A549 treated with RU486 at 1 μM for 4 hours (cell line): ENCODE measurements around the gene CCDC34. TPM values are rescaled to one million over a fixed set of nuclear protein-coding genes. Genes with fewer than 3 reads are reported as not detected.

Source experiments
- total RNA-seq: library from RNA; stranded (reverse); fragments of 200-300 nt; extraction: Qiagen RNA extraction; gene quantifications from 5 replicates; pipeline ENCODE4 v1.2.3, GENCODE V29; 2022; ENCODE audit warnings: low read depth

CCDC34 gene
- 27.3 to 37.0 TPM (median 33.0 TPM) in 5 replicates for total RNA-seq

GRCh38 chr11:27362749-27363575 is at the start of gene CCDC34:
TSS of gene CCDC34 (minus strand) at chr11:27363215. CDS start at chr11:27363194, 21 bp downstream.

Other genes with a start within 250 kb of the CCDC34 start
- gene LGR4, start 109.6 kb upstream of the CCDC34 start, total RNA-seq, result 18.7 to 45.5 TPM (median 40.5 TPM) in 5 replicates
- gene LIN7C, start 143.6 kb upstream of the CCDC34 start, total RNA-seq, result 3.9 to 9.2 TPM (median 7.2 TPM) in 5 replicates